PFSK-1 (cell line): ENCODE results near the gene RBM38.
A peak's percentile ranks its signal among the peaks of the same experiment; 100 is the strongest.

Experiments
- FOXP2 ChIP-seq: optimal IDR thresholded peaks from 2 replicates; pipeline ENCODE3; 2011; ENCODE audit warnings: borderline replicate concordance, control low read depth, inconsistent platforms; ENCODE audit not compliant: insufficient read depth; ENCODE audit errors: extremely low read length, extremely low read depth
- POLR2AphosphoS5 ChIP-seq: IDR thresholded peaks from 2 replicates; pipeline ENCODE4 v1.6.1; 2012; ENCODE audit warnings: low read depth, mild to moderate bottlenecking, control low read depth, low read length, moderate library complexity
- REST ChIP-seq, 2 experiments: IDR thresholded peaks; 2 replicates each; pipeline versions ENCODE4 v1.6.1 to v1.8.0; 2011 to 2012; ENCODE audit warnings: low read depth in 2 of 2, low read length in 2 of 2, control low read depth in 1 of 2, inconsistent platforms in 1 of 2, mild to moderate bottlenecking in 1 of 2, moderate library complexity in 1 of 2; ENCODE audit not compliant: insufficient read depth in 1 of 2
- SIN3A ChIP-seq: IDR thresholded peaks from 2 replicates; pipeline ENCODE4 v1.6.1; 2012; ENCODE audit warnings: mild to moderate bottlenecking, low read length, moderate library complexity, borderline replicate concordance; ENCODE audit not compliant: insufficient read depth
- TAF1 ChIP-seq: IDR thresholded peaks from 2 replicates; pipeline ENCODE4 v1.6.1; 2012; ENCODE audit warnings: low read length, control low read depth, borderline replicate concordance; ENCODE audit not compliant: insufficient read depth

- peak; percentile 57; the same call in 1 of the 2 replicates for TF ChIP-seq POLR2AphosphoS5
- TF ChIP-seq SIN3A = no peak
- no peak for TF ChIP-seq REST (IDR thresholded peaks at IDR 0.05; ENCODE audit: insufficient read depth in 1 of 2, low read depth in 2 of 2, low read length in 2 of 2)
- peak; percentile 69; the same call in 1 of the 2 replicates for TF ChIP-seq TAF1
- no peak for TF ChIP-seq FOXP2
Measured at GRCh38 chr20:57351042-57351783, 40.0 kb upstream of the RBM38 start, which contains the start of gene RAE1.
